Measurements from ENCODE around the gene SCARB1.

The SCARB1 gene

DNA sequence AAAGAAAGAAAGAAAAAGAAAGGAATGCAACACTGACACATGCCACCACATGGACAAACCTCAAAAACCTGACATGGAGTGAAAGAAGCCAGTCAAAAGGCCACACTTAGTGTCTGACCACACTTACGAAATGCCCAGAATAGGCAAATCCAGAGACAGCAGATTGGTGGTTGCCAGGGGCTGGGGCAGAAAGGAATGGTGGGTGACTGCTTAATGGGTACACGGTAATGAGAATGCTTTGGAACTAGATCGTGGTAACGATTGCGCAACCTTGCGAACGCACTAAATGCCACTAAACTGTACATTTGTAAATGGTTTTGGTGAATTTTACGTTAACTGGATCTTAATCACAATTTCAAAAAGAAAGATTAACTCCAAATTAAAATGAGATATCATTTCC, 39.5 kb downstream of the SCARB1 start:
- DNase-seq (ENCODE audit: low spot score) (no peak), FAIRE-seq (no peak)

DNA sequence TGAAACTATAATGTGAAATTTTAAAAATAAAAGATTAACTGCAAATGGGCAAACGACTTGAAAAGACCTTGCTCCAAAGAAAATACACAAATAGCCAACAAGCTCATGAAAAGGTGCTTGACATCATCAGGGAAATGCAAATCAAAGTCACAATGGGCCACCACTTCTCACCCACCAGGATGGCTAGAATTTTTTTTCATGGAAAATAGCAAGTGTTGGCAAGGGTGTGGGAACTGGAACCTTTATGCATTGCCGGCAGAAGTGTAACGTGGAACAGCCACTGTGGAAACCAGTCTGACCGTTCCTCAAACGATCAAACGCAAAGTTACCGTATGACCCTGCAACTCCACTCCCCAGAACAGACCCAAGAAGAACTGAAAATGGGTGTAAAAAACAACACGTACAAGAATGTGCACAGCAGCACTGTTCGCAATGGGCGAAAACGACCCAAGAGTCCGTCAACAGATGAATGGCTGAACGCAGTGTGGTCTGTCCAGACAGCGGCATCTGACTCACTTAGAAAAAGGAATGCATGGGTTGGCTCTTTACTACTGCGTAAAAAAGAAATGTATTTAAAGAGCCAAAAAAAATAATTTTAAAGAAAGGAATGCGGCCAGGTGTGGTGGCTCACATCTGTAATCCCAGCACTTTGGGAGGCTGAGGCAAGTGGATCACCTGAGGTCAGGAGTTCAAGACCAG, 40.2 kb downstream of the SCARB1 start:
- no peak for DNase-seq (ENCODE audit: low spot score)

DNA sequence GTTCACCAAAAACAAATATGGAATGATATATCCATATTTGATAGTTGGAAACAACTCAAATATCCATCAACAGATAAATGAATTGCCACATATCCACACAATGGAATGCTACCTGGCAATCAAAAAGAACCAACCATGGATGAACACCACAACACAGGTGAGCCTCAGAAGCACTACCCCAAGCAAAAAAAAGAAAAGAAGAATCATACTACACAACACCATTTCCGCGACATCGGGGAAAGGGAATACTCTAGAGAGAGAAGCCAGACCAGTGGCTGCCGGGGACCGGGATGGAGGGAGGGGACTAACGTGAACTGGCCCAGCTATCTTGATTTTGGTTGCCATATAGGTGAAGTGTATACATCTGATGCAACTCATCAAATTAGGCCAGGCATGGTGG, 41.4 kb downstream of the SCARB1 start:
- FAIRE-seq: no peak
- no peak for DNase-seq (ENCODE audit: low spot score)

More for the DNA sequence above, 40.2 kb downstream of the SCARB1 start:
- no peak for FAIRE-seq

DNA sequence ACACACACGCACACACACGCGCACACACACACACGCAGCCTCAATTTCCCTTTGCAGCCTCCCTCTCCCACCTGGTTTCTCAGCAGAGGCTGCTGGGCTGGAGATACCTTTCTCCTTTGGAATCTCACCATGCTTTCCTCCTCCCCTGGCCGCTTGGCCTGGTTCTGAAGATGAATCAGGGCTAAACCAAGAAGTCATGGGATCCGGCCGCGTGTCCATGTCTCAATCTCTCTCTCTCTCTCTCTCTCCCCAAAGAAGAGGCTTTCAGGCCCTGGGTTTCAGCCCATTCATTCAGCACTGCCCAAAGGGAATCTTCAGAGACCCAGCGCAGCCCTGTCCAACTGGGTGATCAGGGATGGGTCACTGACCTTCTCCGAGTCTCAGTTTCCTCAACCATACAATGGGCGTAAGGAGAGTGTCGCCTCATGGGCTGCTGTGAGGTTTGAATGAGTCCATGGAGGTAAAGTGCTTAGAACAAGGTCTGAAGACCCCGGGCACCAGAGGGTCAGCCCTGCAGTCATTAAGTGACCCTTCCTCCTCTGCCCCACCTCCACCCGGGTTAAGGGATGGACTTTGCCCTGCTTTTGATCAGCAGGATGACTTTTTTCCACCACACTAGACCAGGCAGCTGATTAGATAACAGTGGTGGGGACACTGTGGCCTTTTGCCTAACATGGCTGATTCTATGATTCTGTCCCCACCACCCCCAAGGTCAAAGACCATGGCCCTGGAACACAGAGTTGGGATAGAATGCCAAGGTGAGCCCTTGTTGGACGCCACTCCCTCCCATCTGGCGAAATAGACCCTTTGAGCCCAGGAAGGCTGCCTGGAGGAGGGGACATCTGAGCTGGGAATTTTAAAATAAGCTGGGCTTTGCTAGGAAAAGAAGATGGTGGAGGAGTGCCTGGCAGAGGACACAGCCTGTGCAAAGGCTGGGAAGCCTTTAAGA, 42.1 kb downstream of the SCARB1 start:
- no peak for FAIRE-seq
- DNase-seq (ENCODE audit: low spot score): no peak

DNA sequence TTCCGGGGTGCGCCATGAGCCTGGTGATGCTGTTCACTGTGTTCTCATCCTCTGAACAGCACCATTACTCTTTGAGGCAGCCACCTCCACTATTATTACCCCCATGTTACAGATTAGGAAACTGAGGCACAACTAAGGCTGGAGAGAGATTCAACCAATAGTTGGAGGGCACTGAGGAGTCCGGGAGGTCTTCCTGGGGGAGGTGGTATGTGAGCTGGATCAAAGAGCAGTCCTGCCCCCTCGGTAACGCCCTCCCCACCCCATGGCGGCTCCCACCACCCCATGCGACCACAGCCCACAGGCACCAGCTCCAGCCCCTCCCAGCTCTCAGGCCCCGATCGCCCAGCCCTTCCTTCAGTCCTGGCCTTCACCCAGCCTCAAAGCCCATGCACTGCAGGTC, 43.5 kb downstream of the SCARB1 start:
- no peak for DNase-seq (ENCODE audit: low spot score)
- FAIRE-seq: no peak

DNA sequence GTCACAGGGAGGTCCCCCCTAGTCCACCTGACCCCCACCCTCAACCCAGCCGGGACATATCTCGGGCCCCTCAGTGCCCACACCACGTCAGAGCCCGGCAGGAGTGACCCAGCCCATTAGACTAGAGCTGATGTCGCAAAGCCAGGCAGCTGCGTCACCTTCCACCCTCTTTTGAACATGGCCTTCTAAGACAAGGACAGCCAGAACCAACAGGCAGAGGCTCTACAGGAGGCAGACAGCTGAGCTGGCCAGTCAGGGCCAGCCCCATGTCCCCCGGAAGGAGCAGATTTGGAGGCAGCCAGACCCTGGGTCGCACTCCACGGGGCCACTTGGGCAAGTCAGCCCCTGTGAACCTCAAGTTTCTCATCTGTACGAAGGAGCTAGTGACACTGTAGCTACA, 44.1 kb downstream of the SCARB1 start:
- DNase-seq (ENCODE audit: low spot score): no peak

DNA sequence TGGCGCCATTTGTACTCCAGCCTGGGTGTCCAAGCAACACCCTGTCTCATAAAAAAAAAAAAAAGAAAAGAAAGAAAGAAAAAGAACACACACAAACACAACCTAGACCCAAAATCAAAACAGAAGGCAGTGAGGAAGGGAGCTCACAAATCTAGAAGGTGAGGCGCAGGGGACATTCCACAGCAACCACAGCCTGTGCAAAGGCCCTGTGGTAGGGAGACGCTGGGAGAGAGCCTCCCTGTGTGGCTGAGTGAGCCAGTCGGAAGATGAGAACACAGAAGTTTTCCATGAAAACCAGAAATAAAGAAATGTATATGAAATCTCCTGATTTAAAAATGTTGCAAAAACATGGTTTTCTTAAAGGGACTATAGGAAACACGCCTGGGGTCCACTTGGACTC, 44.6 kb downstream of the SCARB1 start:
- FAIRE-seq: no peak

More for the DNA sequence above, 44.1 kb downstream of the SCARB1 start:
- no peak for FAIRE-seq

DNA sequence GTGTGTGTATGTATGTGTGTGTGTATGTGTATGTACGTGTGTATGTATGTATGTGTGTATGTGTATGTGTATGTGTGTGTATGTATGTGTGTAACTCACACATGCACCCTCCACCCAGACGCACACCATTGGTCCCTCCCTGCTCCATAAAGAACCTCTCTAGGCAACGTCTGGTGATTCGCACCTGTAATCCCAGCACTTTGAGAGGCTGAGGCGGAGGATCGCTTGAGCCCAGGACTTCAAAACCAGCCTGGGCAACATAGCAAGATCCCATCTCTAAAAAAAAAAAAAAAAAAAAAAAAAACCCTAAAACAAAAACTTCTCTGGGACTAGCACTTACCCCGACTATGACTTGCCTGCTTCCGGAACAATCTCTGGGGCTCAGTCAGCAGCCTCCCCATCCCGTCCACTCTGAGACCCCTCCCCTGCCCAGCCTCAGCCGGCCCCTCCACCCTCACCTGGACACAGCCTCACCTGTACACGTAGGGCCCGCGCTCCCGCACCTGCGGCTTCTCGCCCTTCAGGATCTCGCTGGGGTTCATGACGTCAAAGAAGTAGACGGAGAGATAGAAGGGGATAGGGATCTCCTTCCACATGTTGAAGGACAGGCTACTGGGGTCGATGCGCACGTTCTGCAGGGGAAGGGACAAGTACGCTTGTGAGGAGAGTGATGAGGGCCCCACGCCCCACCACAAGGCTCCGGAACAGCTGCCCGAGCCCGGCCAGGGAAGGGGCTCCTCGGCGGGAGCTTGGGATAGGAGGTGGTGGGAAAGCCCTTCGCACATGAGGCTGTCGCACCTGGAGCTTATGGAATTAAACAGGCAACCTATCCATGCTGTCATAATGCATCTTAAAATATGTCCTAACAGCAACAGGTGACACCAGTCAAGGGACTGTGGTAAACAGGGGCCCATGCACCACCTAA, 46.3 kb downstream of the SCARB1 start:
- DNase-seq (ENCODE audit: low spot score) (no peak), FAIRE-seq (no peak)

More for the DNA sequence above, 44.6 kb downstream of the SCARB1 start:
- DNase-seq (ENCODE audit: low spot score): no peak

DNA sequence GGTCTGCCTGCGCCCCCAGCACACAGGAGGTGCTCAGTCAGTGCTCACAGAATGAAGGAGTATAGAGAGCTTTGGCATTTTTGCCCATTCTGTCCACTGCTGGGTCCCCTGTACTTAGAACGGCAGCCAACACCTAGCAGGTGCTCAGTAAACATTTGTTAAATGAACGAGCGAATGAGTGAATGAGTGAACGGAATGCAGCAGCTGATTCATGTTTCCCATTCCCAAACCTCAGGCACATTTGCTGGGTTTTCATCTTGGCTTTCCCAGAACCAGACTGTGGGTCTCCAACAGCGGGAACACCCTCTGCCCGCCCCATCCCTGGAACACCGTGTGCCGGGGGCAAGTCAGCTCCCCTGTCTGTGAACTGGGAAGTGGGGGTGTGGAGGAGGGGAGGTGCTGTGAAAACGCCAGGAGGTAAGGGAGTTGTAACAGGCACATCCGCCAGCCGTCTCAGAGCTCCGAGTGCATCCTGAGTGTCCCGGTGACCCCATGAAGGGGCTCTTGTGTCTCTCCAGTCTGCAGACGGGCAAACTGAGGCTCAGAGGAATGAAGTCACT, 47.3 kb downstream of the SCARB1 start:
- no peak for DNase-seq (ENCODE audit: low spot score)

DNA sequence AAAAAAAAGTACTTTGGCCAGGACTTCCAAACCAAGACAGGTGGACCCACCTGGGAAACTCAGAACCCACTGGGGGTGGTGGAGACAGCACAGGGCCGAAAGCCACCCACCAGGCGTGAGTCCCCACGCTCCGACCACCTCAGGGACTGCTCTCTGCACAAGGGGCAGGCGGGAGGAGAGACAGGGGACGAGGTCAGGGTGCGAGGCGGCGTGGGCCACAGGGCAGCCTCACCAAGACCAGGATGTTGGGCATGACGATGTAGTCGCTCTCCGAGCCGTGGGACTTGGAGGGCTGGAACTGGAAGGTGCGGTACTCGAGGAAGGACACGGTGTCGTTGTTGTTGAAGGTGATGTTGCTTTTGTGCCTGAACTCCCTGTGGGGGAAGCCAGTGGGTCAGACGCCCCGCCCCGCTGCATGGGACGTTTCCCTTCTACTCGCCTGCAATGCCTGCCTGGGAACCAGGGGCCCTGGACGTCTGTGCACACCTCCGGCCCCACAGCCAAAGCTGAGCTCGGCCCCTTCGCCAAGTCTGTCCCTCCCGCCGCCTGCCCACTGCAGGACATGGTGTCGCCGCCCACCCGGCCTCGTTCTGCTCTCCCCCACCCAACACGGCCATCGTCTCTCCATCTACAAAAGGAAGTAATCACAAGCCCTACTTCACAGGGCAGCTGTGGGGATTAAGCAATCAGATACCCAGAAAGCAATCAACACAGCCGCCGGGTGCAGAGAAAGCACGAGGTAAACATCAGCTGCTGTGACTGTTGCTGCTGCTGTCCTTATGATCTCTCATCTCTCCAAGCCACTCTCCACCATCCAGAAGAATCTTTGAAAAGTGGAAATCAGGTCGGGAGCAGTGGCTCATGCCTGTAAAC, 48.7 kb downstream of the SCARB1 start:
- DNase-seq (ENCODE audit: low spot score): no peak
- no peak for FAIRE-seq

More for the DNA sequence above, 47.3 kb downstream of the SCARB1 start:
- FAIRE-seq: no peak

DNA sequence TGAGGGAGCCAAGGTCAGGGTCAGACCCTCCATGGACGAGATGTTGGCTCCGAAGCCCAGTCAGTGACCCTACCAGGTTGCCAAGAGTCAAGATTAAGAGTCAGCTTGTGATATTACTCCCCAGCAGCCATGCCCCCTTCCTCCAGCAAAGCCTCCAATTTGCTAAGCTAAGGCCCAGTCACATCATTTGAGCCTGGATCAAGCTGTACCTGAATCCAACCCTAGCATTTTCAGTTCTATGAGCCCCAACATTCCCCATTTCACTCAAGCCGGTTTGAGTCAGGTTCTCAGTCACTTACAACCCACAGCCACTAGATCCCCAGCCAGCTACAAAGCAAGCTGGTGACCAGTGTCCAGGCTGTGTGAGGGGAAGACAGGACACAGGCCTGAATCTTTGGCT, 49.9 kb downstream of the SCARB1 start:
- FAIRE-seq (no peak), DNase-seq (ENCODE audit: low spot score) (no peak)

DNA sequence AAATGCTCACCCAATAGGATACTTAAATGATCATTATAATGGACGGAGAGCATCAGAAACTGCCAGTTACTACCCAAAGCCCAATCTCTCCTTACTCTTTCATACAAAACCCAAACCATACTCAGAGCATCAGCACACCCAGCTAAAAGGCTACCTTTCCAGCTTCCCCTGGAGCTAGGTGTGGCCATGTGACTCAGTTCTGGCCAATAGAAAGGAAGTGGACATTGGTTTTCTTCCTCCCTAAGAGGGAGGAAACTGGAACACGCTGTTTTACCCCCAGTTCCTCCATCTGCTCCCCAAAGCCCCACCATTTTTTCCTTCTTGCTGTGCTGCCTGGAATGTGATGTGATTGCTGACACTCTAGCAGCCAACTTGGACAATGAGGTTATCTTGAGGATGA, 50.7 kb downstream of the SCARB1 start:
- DNase-seq (ENCODE audit: low spot score) (no peak), FAIRE-seq (no peak)

DNA sequence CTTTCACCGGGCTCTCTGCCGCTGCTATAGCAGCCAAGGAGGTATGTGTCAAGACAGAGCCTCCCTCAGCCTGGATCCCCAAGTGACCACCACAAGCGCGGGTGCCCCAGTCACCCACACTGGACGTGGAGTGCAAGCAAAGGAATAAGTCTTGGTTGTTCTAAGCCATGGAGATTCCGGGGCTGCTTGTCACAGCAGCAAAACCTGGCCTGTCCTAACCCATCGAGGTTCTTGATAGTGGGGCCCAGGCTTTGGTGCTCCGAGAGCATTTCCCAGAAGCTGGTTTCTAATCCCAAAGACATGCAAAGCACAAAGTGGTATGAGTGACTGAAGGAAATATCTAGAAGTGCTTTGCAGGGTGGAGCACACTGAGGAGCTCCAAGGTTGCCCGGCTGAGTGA, 51.3 kb downstream of the SCARB1 start:
- FAIRE-seq (no peak), DNase-seq (ENCODE audit: low spot score) (no peak)

DNA sequence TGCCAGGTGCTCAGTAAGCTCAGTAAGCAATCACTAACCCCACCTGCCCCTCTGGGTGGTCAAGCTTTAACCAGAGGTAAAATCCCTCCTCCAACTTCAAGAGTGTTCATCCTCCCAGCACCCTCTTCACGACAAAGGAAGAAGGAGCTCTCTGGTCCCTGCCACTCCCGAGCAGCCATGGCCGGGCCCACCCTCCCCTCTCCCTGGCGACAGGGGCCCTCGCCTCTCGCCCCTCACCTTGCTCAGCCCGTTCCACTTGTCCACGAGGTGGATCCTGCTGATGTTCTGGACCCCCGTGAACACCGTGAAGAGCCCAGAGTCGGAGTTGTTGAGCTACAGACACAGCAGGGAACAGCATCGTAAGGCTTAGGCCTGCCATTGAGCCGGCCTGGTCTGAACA, 52.0 kb downstream of the SCARB1 start:
- FAIRE-seq (no peak), DNase-seq (ENCODE audit: low spot score) (no peak)

DNA sequence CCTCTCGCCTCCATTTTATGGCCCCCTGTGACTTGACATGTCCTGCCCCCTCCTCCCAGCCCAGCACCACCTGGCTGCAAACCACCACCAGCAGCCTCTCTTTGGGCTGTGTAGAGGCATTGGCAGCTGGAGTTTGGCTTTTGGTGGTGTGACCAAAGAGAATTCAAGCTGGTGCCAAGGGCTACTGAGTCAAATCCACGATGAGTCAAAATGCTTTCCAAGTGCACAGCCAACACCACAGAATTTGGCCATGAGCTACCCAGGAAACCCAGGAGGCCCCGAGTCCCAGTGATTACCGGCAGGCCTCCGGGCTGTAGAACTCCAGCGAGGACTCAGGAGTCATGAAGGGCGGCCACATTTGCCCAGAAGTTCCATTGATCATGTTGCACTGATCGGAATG, 53.8 kb downstream of the SCARB1 start:
- FAIRE-seq: no peak
- no peak for DNase-seq (ENCODE audit: low spot score)

DNA sequence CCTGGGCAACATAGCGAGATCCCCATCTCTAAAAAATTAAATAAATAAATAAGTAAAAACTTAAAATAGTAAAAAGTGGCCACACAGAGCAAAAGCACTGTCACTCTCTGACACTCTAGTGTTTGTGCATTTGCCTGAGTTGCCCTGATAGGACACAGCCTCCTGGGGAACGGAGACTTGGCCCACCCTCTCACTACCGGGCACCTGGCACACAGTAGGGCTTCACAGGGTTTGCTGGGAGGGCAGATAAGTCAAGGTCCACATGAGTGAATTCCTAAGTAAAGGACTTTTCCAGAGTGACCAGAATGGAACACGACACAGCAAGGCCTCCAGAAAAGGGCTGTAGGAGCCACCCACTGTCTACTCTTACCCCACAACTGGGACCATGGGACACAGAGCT, 54.3 kb downstream of the SCARB1 start:
- no peak for FAIRE-seq
- DNase-seq (ENCODE audit: low spot score): no peak

DNA sequence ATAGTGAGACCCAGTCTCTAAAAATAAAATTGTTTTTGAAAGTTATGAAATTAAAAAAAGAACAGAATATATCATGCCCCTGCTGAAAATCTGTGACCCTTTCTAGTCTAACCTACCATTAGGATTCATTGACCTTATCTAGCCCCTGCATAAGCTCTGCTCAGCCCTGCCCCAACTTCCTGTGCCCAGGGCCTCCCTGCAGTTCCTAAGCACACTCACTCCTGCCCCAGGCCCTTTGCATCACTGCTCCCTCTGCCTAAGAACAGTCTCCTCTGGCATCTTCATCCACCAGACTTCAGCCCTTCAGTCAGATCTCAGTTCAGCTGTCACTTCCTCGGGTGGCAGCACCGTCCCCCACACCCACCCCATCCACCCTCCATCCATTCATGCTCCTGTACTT, 55.4 kb downstream of the SCARB1 start:
- FAIRE-seq (no peak), DNase-seq (ENCODE audit: low spot score) (no peak)

DNA sequence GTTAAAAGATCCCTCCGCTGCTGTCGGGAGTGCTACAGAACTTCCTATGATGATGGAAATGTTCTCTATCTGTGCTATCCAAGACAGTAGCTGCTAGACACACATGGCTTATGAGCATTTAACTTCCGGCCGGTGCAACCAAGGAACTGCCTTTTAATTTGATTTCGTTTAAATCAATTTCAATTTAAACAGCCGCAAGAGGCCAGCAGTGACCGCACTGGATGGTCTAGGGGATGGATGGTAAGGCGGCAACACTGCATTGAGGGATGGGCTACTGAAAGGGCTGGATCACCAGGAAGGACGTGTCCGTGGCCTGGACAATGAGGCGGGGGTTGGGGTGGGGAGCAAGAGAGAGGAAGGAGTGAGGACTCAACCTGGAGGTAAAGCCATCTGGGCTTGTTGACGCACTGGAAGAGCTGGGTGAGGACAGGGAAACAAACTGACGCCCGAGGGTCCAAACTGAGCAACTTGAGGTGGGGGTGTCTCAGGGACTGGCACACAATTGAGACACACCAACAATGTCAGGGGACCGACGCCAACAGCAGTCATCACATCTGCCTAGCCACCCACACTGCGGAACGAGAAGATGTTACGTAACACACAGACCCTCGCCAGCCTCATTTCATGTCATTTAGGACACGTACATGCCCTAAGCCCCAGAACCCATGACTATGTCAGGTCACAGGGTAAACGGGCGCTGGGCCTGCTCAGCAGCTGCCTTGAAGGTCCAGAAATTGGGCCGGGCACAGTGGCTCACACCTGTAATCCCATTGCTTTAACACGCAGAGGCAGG, 57.6 kb downstream of the SCARB1 start:
- no peak for DNase-seq (ENCODE audit: low spot score)
- FAIRE-seq: no peak

DNA sequence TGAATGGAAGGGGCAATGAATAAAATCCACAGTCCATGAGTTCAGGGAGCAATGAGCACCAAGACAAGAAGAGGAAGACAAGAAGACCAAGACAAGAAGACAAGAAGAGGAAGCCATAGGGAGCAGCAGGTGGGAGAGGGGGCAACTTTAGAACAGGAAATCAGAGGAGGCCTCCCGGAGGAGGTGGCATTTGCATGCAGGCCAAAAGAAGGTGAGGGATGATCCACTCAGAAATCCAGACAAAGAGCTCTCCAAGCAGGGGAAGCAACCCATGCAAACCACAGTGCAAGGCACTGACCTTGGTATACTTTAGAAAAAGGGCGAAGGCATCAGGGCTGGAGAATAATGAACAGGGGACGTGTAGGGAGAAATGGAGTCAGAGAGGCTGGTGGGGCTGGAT, 58.6 kb downstream of the SCARB1 start:
- DNase-seq (ENCODE audit: low spot score) (no peak), FAIRE-seq (no peak)
